HG02885 (cell line): ENCODE data around the gene KATNIP.
"Not testable (repeated sequence)": the region's sequence is repeated elsewhere in the genome, so short reads cannot be mapped to it uniquely, and the experiment has no call there.

Experiments
- ATAC-seq: cut with Tn5 transposase; IDR thresholded peaks from one replicate; pipeline ENCODE4 v1.9.1; 2021; ENCODE audit warnings: mild to moderate bottlenecking; ENCODE audit not compliant: unreplicated experiment, poor library complexity

Gene KATNIP

DNA sequence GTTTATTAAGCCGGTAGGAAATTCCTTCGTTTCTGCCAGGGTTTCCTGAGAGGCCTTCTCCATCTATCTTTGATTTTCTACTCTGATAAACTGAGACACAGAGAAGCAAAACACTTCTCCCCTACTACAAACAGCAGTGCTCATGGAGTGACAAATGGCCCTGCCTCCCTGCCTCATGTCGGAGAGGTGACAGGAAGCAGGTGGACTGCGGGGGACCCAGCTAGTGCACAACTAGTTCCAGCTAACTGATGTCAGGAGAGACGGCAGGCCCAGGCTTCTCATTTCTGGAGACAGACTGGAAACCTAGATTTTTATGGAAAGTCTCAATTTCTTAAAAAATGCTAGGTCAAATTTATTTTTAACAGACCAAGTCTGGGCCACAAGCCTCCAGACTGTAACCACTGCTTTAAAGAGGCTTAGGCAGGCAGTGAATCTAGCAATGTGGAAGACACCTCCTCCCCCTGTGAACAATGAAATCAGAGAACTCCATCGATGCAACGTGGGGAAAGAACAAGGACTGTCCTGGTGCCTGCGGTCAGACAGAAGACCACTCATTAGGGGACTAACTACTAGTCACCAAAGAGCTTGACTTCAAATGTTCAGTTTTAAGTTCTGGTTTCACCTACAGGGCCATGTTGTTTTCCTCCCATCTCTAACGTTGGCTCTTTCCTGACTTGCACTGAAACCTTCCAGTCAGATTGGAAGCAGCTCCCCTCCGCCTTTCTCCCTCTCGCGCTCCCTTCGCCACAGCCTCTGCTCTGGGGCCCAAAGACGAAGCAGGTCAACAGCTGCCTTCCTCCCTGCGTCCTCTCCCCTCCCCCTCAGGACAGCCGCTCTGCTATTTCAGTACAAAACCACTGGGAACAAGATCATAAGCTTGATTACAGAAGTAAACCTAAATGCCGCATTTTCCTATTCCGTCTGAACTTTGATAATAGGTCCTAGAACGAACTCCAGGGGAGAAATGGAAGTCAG lies 17.8 kb upstream of the KATNIP start:
- no peak for ATAC-seq

DNA sequence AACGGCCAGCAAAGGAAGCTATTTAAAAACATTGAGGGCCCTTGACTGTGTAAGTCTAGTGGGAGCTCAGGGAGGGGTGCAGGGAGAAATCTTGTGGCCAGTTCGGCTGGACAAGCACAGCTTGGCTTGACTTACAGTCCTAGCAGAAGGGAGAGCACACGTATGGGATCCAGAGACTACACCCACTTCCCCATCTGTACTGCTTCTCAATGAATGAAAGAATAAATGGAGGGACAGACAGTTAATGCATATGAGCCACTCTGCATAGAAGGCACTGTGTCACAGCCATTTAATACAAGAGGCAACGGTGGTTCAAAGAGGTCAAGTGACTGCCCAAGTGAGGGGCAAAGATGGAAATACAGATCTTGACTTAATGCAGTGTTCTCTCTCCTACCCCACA lies 15.7 kb upstream of the KATNIP start:
- ATAC-seq = no peak

DNA sequence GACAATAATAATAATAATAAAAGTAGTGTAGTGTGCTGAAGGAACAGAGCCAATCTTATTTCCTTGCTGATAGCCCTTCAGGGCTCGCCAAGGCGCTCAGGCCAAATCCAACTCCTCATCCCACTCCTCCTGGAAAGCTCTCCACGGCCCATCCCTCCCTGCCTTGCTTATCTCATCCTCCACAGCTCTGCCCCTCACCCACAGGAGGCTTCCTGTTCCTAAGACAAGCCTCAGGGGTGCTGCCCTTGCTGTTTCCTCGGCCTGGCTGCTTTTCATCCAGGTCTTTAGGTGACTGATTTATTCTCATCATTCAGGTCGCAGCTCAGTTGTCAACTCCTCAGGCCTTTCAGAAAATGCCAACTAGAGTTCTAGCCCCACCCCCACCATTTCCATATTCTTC lies 11.4 kb upstream of the KATNIP start:
- ATAC-seq = no peak

DNA sequence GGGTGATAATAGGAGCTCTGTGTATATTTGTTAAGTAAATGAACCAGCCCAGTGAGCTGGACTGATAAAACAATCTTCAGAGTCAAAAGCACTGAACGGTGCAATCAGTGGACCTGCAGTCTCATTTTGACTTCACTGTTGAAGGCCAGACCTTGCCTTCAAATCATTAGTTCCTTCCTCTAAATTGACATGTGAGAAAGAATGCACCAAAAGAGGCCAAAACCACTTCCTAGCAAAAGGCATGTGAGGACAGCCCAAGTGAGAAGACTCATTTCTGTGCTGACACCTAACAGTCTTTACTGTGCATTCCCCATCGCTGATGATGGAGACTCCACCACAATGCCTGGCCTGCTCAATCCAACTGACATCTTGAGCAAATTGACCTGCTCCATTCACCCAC lies 10.8 kb upstream of the KATNIP start:
- no peak for ATAC-seq

DNA sequence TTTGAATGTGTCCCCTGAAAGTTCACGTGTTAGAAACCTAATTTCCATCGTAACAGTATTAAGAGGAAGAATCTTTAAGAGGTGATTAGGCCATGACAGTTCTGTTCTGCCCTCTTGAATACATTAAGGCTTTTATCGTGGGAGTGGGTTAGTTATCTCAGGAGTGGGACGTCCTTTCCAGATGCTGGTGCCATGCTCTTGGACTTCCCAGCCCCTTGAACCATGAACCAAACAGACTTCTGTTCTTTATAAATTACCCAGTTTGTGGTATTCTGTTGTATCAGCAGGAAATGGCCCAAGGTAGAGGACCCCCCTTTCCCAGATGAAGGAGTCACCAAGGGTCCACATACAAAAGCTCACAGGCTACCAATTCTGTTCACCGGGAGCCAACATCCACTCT lies 10.3 kb upstream of the KATNIP start:
- no peak for ATAC-seq

GRCh38 chr16:27543801-27544200 lies 6.1 kb upstream of the KATNIP start:
- ATAC-seq = no peak

DNA sequence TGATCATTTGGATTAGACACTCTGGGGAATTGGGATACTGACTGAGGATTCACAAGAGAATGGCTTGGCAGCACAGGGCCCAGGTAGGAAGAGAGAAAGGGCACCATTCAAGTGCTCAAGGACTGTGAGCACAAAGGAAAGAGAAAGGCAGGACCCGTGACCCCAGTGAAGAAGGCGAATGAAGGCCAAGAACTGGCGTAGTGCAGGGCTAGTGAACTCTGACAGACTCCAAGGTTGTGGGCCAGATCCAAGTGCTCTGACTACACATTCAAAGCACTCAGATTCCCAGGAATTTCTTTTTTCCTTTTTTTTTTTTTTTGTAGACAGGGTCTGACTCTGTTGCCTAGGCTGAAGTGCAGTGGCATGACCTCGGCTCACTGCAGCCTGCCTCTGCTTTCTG lies 5.3 kb upstream of the KATNIP start:
- ATAC-seq = no peak

DNA sequence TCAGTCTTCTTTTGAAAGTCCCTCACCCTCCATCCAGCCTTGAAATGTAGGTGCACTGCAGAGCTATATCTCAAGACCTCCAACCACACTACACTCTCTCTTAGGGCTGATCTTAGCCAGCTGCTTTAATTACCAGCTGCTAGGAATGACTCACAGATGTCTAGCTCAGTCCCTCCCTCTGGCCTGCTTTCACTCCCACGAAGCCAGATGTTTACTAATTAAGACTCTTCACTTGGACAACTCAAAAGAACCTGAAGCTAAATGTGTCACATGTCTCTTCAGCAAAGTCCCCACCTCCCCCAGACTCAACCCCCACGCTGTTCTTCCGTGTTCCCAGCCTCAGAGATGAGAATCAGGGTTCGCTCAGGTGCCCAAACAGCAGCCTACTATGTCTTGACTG lies 2.8 kb upstream of the KATNIP start:
- ATAC-seq = peak; percentile 23

DNA sequence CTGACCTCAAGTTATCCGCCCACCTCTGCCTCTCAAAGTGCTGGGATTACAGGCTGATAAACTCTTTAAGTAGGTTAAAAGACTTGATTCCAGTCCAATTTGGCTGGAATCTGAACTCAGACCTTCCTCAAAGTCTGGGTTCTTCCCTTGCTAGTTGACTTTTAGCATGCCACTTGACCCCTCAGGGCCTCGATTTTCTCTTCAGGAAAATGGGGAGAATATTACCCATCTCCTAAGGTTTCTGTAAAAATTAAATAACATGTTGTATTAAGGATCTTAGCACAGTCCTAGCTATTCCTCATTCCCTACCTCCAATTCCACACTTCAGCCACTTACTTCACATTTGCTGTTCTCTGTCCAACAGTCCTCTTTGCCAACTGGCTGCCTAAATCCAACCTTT lies 2.1 kb upstream of the KATNIP start:
- no peak for ATAC-seq

- ATAC-seq = peak; percentile 28
Observed at GRCh38 chr16:27549464-27549745, 539 bp upstream of the KATNIP start.

DNA sequence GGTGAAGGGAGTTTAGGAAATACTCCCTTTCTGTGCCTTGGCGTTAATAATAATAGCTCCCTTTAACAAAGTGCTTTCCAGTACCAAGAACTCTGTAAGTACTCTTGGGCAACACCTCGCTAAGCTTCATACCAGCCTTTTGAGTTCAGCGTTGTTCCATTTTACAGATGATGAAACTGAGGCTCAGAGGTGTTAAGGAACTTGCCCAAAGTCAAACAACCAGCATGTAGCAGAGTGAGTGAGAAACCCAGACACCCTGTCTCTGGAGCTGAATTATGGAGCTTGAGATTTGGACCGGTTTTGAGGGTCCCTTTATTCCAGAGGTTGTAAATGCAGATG lies 607 bp downstream of the KATNIP start:
- no peak for ATAC-seq

DNA sequence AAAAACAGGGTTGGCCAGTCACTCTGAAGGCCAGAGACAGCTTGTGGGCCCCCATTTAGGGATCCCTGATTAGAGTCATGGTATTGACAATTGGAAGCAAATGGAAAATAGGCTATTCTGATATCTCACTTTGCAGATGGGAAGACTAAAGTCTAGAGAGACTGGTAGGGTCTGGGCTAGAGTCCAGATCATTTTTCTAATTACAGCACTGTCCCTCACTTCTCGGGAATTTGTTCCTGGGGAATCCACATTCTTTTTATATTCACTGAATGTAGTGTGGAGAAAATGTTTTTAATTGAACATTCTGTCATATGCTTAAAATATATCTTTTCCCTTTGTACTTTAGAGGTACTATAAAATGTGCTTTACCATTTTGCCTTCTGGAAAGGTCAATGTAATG lies 1.1 kb downstream of the KATNIP start:
- ATAC-seq = no peak

DNA sequence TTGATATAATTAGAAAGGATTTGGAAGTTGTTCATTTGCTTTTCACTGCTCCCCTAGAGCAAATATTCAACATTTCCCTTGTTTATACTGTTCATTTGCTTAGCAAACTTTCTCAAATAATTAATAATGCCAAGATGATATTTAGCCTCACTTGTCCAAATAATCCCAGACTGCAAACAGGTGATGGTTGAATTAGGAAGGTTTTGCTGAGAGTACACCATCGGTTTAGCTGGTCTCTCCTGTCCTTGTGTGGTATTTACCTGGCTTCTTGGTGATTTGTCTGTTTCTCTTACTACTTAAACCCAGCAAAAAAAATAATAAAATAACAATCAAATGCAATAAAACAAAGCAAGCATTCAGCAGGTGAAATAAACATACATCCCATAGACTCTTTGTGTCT lies 6.5 kb downstream of the KATNIP start:
- ATAC-seq = no peak

GRCh38 chr16:27558434-27558833 lies 8.5 kb downstream of the KATNIP start:
- no peak for ATAC-seq

GRCh38 chr16:27558932-27559331 lies 9.0 kb downstream of the KATNIP start:
- no peak for ATAC-seq

DNA sequence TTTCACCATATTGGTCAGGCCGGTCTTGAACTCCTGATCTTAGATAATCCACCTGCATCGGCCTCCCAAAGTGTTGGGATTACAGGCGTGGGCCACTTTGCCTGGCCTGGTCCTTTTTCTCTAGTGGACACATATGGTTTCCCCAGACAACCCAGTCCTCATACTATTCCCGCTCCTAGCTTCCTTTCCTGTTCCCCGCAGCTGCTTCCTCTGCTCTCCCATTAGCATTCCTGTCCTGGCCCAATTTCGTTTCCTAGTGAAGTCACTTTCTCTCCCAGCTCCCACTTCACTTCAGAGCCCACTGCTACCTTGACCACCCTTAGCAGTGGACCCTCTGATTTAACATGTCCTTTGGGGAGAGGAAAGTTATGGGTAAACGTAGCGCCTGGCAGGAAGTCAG lies 11.3 kb downstream of the KATNIP start:
- ATAC-seq = no peak

DNA sequence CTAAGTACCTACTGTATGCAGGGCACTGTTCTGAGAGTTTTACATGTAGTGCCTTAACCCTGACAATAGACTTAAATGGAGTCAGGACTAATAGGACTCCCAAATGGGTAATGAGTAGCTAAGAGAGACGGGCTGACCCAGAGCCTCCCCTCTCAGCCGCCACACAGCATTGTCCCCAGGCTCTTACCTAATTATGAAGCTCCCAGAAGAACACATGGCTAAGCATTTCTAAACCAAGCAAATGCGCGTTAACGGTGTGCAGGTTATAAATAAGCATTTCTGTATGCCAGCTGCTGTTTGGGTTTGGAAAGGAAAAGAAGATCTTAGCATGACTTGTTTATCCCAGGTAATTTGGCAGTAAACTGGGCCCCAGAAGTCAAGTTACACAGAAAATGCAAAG lies 14.3 kb downstream of the KATNIP start:
- no peak for ATAC-seq

GRCh38 chr16:27566417-27566816 lies 16.5 kb downstream of the KATNIP start:
- no peak for ATAC-seq

DNA sequence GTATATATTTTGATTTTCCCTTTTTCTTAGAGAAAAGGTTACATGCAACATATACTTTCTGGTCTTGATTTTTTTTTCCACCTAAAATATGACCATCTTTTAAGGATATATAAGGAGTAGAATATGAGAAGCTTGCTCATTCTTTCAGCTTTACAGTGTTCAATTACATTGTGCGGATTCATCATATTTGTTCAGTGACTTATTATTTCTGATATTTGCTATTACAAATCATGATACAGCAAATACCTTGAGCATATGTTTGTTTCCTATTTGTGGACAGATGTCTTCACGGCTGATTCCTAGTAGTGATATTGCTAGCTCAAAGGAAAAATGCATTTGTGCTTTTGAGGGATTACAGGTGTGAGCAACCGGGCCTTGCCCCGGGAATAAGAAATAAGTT lies 18.1 kb downstream of the KATNIP start:
- no peak for ATAC-seq

- not testable (repeated sequence) for ATAC-seq
Observed at GRCh38 chr16:27570986-27571385, 21.0 kb downstream of the KATNIP start.

GRCh38 chr16:27571433-27572326 lies 21.7 kb downstream of the KATNIP start:
- ATAC-seq = no peak

DNA sequence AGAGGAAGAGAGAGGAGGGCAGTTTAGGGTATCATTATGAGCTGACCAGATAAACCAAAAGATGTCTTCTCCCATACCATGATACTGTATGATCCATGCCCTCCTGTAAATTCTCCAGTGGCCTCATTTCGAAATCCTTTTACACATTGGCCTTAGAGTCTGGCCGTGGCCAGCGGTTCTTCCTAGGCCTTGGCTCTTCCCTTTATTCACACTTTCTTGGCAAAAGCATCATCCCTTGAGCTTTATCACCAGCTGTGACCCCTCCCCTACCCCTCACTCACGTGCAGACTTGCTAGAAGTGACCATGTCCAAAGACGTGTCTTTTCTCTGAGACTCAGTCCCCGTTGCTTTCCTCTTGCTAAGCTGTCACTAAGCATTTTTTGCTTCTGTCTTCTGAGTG lies 22.8 kb downstream of the KATNIP start:
- no peak for ATAC-seq
